Stimulated activated CD8-positive, alpha-beta memory T cell treated with anti-CD3 and anti-CD28 coated beads, Interleukin-7, amount 100 ng/mL, for 48 hours (primary cell): ENCODE measurements around the gene DNM1L.

ENCODE experiments used
- DNase-seq, 2 donors: peaks; one replicate each; pipeline ENCODE4 v3.0.0-alpha.2; 2020; ENCODE audit warnings: low read depth in 1 of 2; ENCODE audit errors: extremely low read depth in 1 of 2

The DNM1L gene

GRCh38 chr12:32755654-32756475 is 76.8 kb downstream of the DNM1L start, which contains the start of gene YARS2:
YARS2 (minus strand) TSS chr12:32755897; CDS start chr12:32755874, 23 bp downstream.
- DNase-seq: peak; percentile 69 to 92

GRCh38 chr12:32756476-32757066 is 77.5 kb downstream of the DNM1L start:
- DNase-seq: no peak

GRCh38 chr12:32757157-32757556 is 78.1 kb downstream of the DNM1L start:
- no peak for DNase-seq

GRCh38 chr12:32761716-32762115 is 82.6 kb downstream of the DNM1L start:
- DNase-seq: no peak

GRCh38 chr12:32765906-32766305 is 86.8 kb downstream of the DNM1L start:
- DNase-seq: no peak

GRCh38 chr12:32768518-32768917 is 89.4 kb downstream of the DNM1L start:
- no peak for DNase-seq

- DNase-seq: no peak
These were observed 91.0 kb downstream of the DNM1L start for GRCh38 chr12:32770141-32770540.

GRCh38 chr12:32773691-32774090 is 94.6 kb downstream of the DNM1L start:
- DNase-seq: no peak

GRCh38 chr12:32776258-32776657 is 97.2 kb downstream of the DNM1L start:
- DNase-seq: no peak

GRCh38 chr12:32777159-32777558 is 98.1 kb downstream of the DNM1L start:
- DNase-seq: no peak

- no peak for DNase-seq
These were observed 98.6 kb downstream of the DNM1L start for GRCh38 chr12:32777691-32778175.

GRCh38 chr12:32780071-32780470 is 101.0 kb downstream of the DNM1L start:
- DNase-seq: no peak

GRCh38 chr12:32783029-32783428 is 103.9 kb downstream of the DNM1L start:
- no peak for DNase-seq

GRCh38 chr12:32785557-32785956 is 106.5 kb downstream of the DNM1L start:
- DNase-seq: no peak

GRCh38 chr12:32788405-32788804 is 109.3 kb downstream of the DNM1L start:
- no peak for DNase-seq

- no peak for DNase-seq
These were observed 110.3 kb downstream of the DNM1L start for GRCh38 chr12:32789446-32789845.

GRCh38 chr12:32789916-32790315 is 110.8 kb downstream of the DNM1L start:
- DNase-seq: no peak

GRCh38 chr12:32794281-32794680 is 115.2 kb downstream of the DNM1L start:
- no peak for DNase-seq
